Measurements from ENCODE around the gene MAGED1.

DNA sequence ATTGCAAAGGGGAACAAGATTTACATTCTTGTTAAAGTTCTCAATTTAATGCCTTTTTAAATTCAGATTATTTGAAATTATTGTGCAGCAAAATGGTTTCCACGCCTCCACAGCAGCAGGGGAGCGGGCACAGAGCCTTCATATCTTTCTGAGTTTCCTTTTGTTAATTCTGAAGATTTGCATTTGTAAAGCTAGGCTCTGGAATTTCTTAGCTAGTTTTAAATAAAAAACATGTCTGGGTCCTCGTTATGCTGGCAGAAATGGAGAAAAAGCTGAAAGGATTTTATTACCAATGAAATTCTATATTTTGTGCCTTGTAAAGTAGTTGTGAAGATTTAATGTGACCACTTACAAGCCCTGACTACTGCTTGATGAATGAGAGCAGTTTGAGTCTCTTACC lies 40.8 kb upstream of the MAGED1 start:
- TF ChIP-seq, protein P1, sequence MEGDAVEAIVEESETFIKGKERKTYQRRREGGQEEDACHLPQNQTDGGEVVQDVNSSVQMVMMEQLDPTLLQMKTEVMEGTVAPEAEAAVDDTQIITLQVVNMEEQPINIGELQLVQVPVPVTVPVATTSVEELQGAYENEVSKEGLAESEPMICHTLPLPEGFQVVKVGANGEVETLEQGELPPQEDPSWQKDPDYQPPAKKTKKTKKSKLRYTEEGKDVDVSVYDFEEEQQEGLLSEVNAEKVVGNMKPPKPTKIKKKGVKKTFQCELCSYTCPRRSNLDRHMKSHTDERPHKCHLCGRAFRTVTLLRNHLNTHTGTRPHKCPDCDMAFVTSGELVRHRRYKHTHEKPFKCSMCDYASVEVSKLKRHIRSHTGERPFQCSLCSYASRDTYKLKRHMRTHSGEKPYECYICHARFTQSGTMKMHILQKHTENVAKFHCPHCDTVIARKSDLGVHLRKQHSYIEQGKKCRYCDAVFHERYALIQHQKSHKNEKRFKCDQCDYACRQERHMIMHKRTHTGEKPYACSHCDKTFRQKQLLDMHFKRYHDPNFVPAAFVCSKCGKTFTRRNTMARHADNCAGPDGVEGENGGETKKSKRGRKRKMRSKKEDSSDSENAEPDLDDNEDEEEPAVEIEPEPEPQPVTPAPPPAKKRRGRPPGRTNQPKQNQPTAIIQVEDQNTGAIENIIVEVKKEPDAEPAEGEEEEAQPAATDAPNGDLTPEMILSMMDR (IDR thresholded peaks at IDR 0.05), result no peak
- no peak for TF ChIP-seq ZFX (IDR thresholded peaks at IDR 0.05; ENCODE audit: borderline replicate concordance)
